Smooth muscle cell (in vitro differentiated cells): ENCODE data around the gene PRMT2. TPM values are rescaled to one million over a fixed set of nuclear protein-coding genes. Genes with fewer than 3 reads are reported as not detected.

Source experiments
- DNase-seq: peaks from one replicate; lab custom pipeline; 2025; ENCODE audit not compliant: unreplicated experiment; lab: John Stamatoyannopoulos, UW
- H2AFZ ChIP-seq: fragments of 200-600 bp; sonication (generic); 2 replicates; pipeline ENCODE4 v1.6.0; 2016; ENCODE audit warnings: antibody characterized with exemption, low read depth, mild to moderate bottlenecking
- H3F3A ChIP-seq: fragments of 200-600 bp; sonication (generic); 2 replicates; pipeline ENCODE4 v1.6.0; 2017; ENCODE audit warnings: antibody characterized with exemption, low read depth
- H3K27ac ChIP-seq: fragments of 200-600 bp; sonication (generic); 2 replicates; pipeline ENCODE4 v1.5.1; 2016; ENCODE audit warnings: low read depth, mild to moderate bottlenecking
- H3K27me3 ChIP-seq: fragments of 200-600 bp; sonication (generic); 2 replicates; pipeline ENCODE4 v1.6.1; 2016; ENCODE audit warnings: low read depth, mild to moderate bottlenecking
- H3K36me3 ChIP-seq: fragments of 200-600 bp; sonication (generic); 2 replicates; pipeline ENCODE4 v1.5.1; 2016; ENCODE audit warnings: low read depth
- H3K4me1 ChIP-seq: fragments of 200-600 bp; sonication (generic); 2 replicates; pipeline ENCODE4 v1.5.1; 2016; ENCODE audit warnings: low read depth
- H3K4me2 ChIP-seq: fragments of 200-600 bp; sonication (generic); 2 replicates; pipeline ENCODE4 v1.6.0; 2016; ENCODE audit warnings: mild to moderate bottlenecking
- H3K4me3 ChIP-seq: fragments of 200-600 bp; sonication (generic); 2 replicates; pipeline ENCODE4 v1.5.1; 2016; ENCODE audit warnings: mild to moderate bottlenecking
- H3K79me2 ChIP-seq: fragments of 200-600 bp; sonication (generic); 2 replicates; pipeline ENCODE4 v1.6.0; 2016; ENCODE audit warnings: low read depth, mild to moderate bottlenecking
- H3K9ac ChIP-seq: fragments of 200-600 bp; sonication (generic); 2 replicates; pipeline ENCODE4 v1.6.0; 2016; ENCODE audit warnings: low read depth
- H3K9me3 ChIP-seq: fragments of 200-600 bp; sonication (generic); replicated peaks from 2 replicates; pipeline ENCODE4 v1.5.1; 2016; ENCODE audit warnings: low read depth
- H4K20me1 ChIP-seq: fragments of 200-600 bp; sonication (generic); 2 replicates; pipeline ENCODE4 v1.6.0; 2016; ENCODE audit warnings: low read depth
- CTCF ChIP-seq: fragments of 200-600 bp; sonication (generic); IDR thresholded peaks from 2 replicates; pipeline ENCODE4 v1.5.1; 2017; ENCODE audit warnings: borderline replicate concordance, mild to moderate bottlenecking, antibody characterized with exemption; ENCODE audit not compliant: insufficient read depth, poor library complexity, severe bottlenecking
- WGBS: methylation state at CpG from one replicate; pipeline ENCODE4 v1.1.7; 2016; ENCODE audit warnings: low lambda C conversion rate; 5-methylcytosine and 5-hydroxymethylcytosine counted together
- polyA plus RNA-seq: library from polyadenylated mRNA; unstranded; fragments of >200 nt; fragmentation: Nextera tagmentation; extraction: Ambion mirVana; gene quantifications from 2 replicates; pipeline ENCODE4 v1.2.1, GENCODE V29; 2016
- total RNA-seq: library from RNA; depleted of rRNA; stranded (reverse); fragments of >200 nt; gene quantifications from 2 replicates; pipeline ENCODE4 v1.2.3, GENCODE V29; 2014

Gene PRMT2
- total and polyA plus RNA-seq, 2 experiments from 2014 or later: 61.9 to 97.9 TPM

GRCh38 chr21:46607636-46608035 is 27.8 kb upstream of the PRMT2 start:
- 88% methylated on average over 2 of the region's 2 CpGs for whole genome bisulfite sequencing
- H3K27me3 ChIP-seq: no peaks in the 10 kb centered on the region

GRCh38 chr21:46608672-46609111 is 26.8 kb upstream of the PRMT2 start:
- Histone ChIP-seq H3K9me3 (peaks cover 5% of the 10 kb centered on the region), H3F3A (no peaks in the 10 kb centered on the region), H2AFZ (no peak overlapping the region), H3K9ac (no peak overlapping the region), H3K79me2 (no peaks in the 10 kb centered on the region), H3K36me3 (no peaks in the 10 kb centered on the region), H3K4me2 (no peak overlapping the region), H4K20me1 (no peaks in the 10 kb centered on the region), H3K27me3 (no peaks in the 10 kb centered on the region), H3K4me1 (peaks cover 3% of the 10 kb centered on the region), H3K27ac (no peak overlapping the region), H3K4me3 (no peak overlapping the region)
- TF ChIP-seq CTCF: no peak
- WGBS: 86% methylated on average over 3 of the region's 3 CpGs
- no peak for DNase-seq

More at GRCh38 chr21:46607636-46608035, 27.8 kb upstream of the PRMT2 start:
- H3K4me3 ChIP-seq: no peak overlapping the region
- DNase-seq: no peak
- no peak overlapping the region for H3K4me2 ChIP-seq
- peaks cover 8% of the 10 kb centered on the region for H3K4me1 ChIP-seq
- no peak overlapping the region for H2AFZ ChIP-seq
- peaks cover 5% of the 10 kb centered on the region for H3K9me3 ChIP-seq
- no peaks in the 10 kb centered on the region for H3F3A ChIP-seq
- TF ChIP-seq CTCF: no peak
- H4K20me1 ChIP-seq: no peaks in the 10 kb centered on the region
- H3K36me3 ChIP-seq: no peaks in the 10 kb centered on the region
- no peaks in the 10 kb centered on the region for H3K79me2 ChIP-seq
- no peak overlapping the region for H3K9ac ChIP-seq
- H3K27ac ChIP-seq: no peak overlapping the region

- TF ChIP-seq CTCF: no peak
- H3F3A ChIP-seq: no peaks in the 10 kb centered on the region
- H3K4me3 ChIP-seq: no peak overlapping the region
- H3K27ac ChIP-seq: no peak overlapping the region
- no peaks in the 10 kb centered on the region for H3K36me3 ChIP-seq
- no peaks in the 10 kb centered on the region for H4K20me1 ChIP-seq
- no peak overlapping the region for H3K4me2 ChIP-seq
- no peak for DNase-seq
- peaks cover 3% of the 10 kb centered on the region for H3K4me1 ChIP-seq
- H2AFZ ChIP-seq: no peak overlapping the region
- no peaks in the 10 kb centered on the region for H3K79me2 ChIP-seq
- H3K9me3 ChIP-seq: peaks cover 5% of the 10 kb centered on the region
- no peak overlapping the region for H3K9ac ChIP-seq
- WGBS: 85% methylated on average over 6 of the region's 6 CpGs
- no peaks in the 10 kb centered on the region for H3K27me3 ChIP-seq
Observed at GRCh38 chr21:46610018-46610701, 25.3 kb upstream of the PRMT2 start.

GRCh38 chr21:46613391-46613790 is 22.1 kb upstream of the PRMT2 start:
- Histone ChIP-seq H2AFZ (no peak overlapping the region), H3K4me3 (no peak overlapping the region)

More at GRCh38 chr21:46613391-46613790, 22.1 kb upstream of the PRMT2 start:
- Histone ChIP-seq H3K4me2 (no peak overlapping the region), H3F3A (no peaks in the 10 kb centered on the region), H3K9me3 (peaks cover 5% of the 10 kb centered on the region), H4K20me1 (no peaks in the 10 kb centered on the region), H3K4me1 (no peaks in the 10 kb centered on the region), H3K27me3 (no peaks in the 10 kb centered on the region), H3K27ac (no peak overlapping the region), H3K36me3 (no peaks in the 10 kb centered on the region), H3K79me2 (no peaks in the 10 kb centered on the region), H3K9ac (no peak overlapping the region)
- no peak for TF ChIP-seq CTCF
- WGBS: 92% methylated on average over 6 of the region's 6 CpGs
- DNase-seq: no peak
